Thyroid gland (tissue), 4 donors: ENCODE results near the gene TSKU. TPM values are rescaled to one million over a fixed set of nuclear protein-coding genes. Genes with fewer than 3 reads are reported as not detected.

Source experiments
- DNase-seq, 2 donors: peaks; one replicate each; pipeline ENCODE4 v3.0.0-alpha.2; 2019
- H3K27ac ChIP-seq, 3 donors: fragments of 200-600 bp; sonication (generic); 1 replicate in 2 of 3; 2 replicates in 1 of 3; pipeline ENCODE4 v1.5.1; 2016 to 2019; ENCODE audit warnings: mild to moderate bottlenecking in 1 of 3, moderate library complexity in 1 of 3
- H3K27me3 ChIP-seq: fragments of 200-600 bp; sonication (generic); one replicate; pipeline ENCODE4 v1.5.1; 2019
- H3K36me3 ChIP-seq, 2 donors: fragments of 200-600 bp; sonication (generic); one replicate each; pipeline ENCODE4 v1.5.1; 2016 to 2019
- H3K4me1 ChIP-seq, 2 donors: fragments of 200-600 bp; sonication (generic); one replicate each; pipeline ENCODE4 v1.5.1; 2017 to 2019
- H3K4me3 ChIP-seq, 3 donors: fragments of 200-600 bp; sonication (generic); replicated peaks in 1 of 3; 1 replicate in 2 of 3; 2 replicates in 1 of 3; pipeline ENCODE4 v1.5.1; 2016; ENCODE audit warnings: mild to moderate bottlenecking in 1 of 3
- H3K9me3 ChIP-seq: fragments of 200-600 bp; sonication (generic); one replicate; pipeline ENCODE4 v1.5.1; 2017
- POLR2A ChIP-seq, 2 donors: fragments of 450-650 bp; IDR thresholded peaks; one replicate each; pipeline ENCODE4 v1.6.1; 2017; ENCODE audit warnings: antibody characterized with exemption in 2 of 2, mild to moderate bottlenecking in 2 of 2, moderate library complexity in 1 of 2
- WGBS, 2 donors: methylation state at CpG; one replicate each; pipeline ENCODE4 v1.1.5; 2017; 5-methylcytosine and 5-hydroxymethylcytosine counted together
- intact Hi-C: fragments of 100-400 bp; cut with DNase I; formaldehyde crosslinking; loops from one replicate; pipeline ENCODE4 v1.15.1; 2023
- total RNA-seq, 4 donors: library from RNA; depleted of rRNA; stranded (reverse); fragments of >200 nt; gene quantifications; one replicate each; pipeline ENCODE4 v1.2.3, GENCODE V29; 2016
- TF ChIP-seq, protein P1 (sequence below), 6 experiments: fragments of 200-600 bp in 3 of 6; fragments of 450-650 bp in 3 of 6; sonication (generic) in 3 of 6; IDR thresholded peaks; one replicate each; pipeline ENCODE4 v1.5.1; 2016 to 2019; ENCODE audit warnings: antibody characterized with exemption in 6 of 6, mild to moderate bottlenecking in 2 of 6, inconsistent platforms in 1 of 6, moderate library complexity in 1 of 6

Gene TSKU
- total RNA-seq, 4 donors from 2014 or later = 95.6 to 152 (median 99.2) TPM

DNA sequence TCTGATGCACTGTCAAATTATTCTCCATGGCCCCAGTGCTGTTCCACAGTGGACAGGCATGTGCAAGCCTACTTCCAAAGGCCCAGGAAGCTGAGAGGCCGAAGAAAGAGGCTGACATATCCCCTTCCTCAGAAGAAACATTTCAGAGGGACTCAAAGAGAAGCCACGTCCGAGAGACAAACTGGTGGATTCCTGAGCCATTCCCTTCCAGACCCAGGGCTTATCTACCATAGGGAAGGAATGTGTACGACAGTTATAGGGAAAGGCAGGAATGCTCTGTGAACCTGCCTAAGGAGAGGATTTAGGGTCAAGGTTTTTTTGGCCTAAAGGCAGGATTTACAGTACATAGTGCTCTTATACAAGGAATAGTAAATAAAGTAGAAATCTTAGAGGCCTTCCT, 46.9 kb upstream of the TSKU start:
- 97% methylated on average over 4 of the region's 4 CpGs for WGBS, 2 donors
- Histone ChIP-seq H3K27ac (no peak overlapping the region), H3K27me3 (no peaks in the 10 kb centered on the region), H3K9me3 (no peaks in the 10 kb centered on the region), H3K4me1 (peaks cover 0 to 6% of the 10 kb centered on the region in 2 donors), H3K4me3 (no peak overlapping the region), H3K36me3 (no peaks in the 10 kb centered on the region)
- DNase-seq = no peak
- no peak for TF ChIP-seq POLR2A (IDR thresholded peaks at IDR 0.05)
- TF ChIP-seq, protein P1, sequence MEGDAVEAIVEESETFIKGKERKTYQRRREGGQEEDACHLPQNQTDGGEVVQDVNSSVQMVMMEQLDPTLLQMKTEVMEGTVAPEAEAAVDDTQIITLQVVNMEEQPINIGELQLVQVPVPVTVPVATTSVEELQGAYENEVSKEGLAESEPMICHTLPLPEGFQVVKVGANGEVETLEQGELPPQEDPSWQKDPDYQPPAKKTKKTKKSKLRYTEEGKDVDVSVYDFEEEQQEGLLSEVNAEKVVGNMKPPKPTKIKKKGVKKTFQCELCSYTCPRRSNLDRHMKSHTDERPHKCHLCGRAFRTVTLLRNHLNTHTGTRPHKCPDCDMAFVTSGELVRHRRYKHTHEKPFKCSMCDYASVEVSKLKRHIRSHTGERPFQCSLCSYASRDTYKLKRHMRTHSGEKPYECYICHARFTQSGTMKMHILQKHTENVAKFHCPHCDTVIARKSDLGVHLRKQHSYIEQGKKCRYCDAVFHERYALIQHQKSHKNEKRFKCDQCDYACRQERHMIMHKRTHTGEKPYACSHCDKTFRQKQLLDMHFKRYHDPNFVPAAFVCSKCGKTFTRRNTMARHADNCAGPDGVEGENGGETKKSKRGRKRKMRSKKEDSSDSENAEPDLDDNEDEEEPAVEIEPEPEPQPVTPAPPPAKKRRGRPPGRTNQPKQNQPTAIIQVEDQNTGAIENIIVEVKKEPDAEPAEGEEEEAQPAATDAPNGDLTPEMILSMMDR (IDR thresholded peaks at IDR 0.05) = no peak
- intact Hi-C loops = loop anchor here (5.0 kb wide), 1 partner anchor 356 kb away; no protein-coding TSS in a partner anchor

DNA sequence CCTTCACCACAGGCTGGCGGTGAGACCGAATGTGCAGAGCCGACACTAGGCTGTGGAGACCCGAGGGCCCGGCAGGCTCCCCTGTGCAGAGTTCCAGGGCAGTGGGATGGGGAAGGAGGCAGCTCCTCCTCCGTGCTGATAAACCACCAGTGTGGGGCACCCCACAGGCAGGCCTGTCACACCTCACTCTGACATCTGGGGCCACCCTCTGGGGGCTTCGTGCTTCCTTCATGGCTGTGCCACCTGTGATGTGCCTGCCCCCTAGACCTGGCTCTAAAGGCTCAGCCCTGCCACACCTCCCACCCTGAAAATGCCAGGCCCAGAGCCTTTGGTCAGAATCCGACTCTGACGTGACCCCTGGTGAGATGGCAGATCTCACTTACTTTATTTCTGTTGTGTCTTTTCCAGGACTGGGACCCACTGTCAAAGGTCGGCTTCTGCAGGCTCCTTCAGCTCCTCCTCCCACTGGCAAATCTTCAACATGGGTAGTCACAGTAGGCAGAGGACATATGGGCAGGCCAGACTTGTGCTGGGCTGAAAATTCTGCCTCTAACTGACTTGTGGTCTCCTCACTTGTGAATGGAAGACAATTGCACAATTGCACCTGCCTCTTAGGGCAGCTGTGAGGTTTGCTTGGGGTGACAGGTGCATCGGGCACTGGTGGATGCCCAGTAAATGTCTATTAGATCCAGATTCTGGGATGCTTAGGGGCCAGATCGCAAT, 46.2 kb upstream of the TSKU start:
- 91 to 95% methylated on average over 9 of the region's 12 CpGs for WGBS, 2 donors
- intact Hi-C loops = loop anchor here (5.0 kb wide), 1 partner anchor 355 kb away; no protein-coding TSS in a partner anchor
- Histone ChIP-seq H3K9me3 (no peaks in the 10 kb centered on the region), H3K36me3 (no peaks in the 10 kb centered on the region), H3K27ac (no peak overlapping the region), H3K4me3 (no peak overlapping the region), H3K27me3 (no peaks in the 10 kb centered on the region), H3K4me1 (peaks cover 0 to 6% of the 10 kb centered on the region in 2 donors)
- TF ChIP-seq POLR2A (IDR thresholded peaks at IDR 0.05) = no peak
- TF ChIP-seq, protein P1 (IDR thresholded peaks at IDR 0.05) = no peak
- no peak for DNase-seq

DNA sequence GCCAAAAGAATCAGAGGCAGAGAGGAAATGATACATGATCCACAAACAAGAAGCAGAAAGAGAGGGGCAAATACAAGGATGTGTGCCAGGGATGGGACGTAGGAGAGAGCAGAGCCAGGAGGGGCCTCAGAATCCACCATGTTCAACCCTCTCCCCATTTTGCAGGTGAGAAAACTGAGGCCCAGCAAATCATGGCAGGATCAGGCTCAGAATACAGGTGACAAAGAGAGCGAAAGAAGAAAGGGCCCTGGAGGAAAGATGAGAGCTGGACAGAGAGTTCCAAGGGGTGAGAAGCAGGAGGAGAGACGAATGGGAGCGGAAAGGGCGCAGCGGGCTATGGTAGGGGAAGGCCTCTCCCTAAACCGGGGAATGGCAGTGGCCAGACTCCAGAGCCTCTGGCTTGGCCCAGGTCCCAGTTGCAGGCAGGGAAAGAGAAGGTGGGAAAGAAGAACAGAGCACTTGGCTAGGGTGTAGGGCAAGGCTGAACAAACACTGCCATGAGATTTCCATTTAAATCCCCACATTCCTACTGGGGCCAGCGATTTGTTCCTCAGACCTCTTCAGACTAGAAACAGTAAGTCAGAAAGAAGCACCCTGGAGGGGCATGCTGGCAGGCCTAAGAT, 44.4 kb upstream of the TSKU start:
- Histone ChIP-seq H3K4me3 (no peak overlapping the region), H3K9me3 (no peaks in the 10 kb centered on the region), H3K36me3 (no peaks in the 10 kb centered on the region), H3K27ac (no peak overlapping the region), H3K4me1 (peaks cover 0 to 6% of the 10 kb centered on the region in 2 donors), H3K27me3 (no peaks in the 10 kb centered on the region)
- WGBS, 2 donors = 74 to 75% methylated on average over 8 of the region's 8 CpGs
- intact Hi-C loops = loop anchor here (5.0 kb wide), 1 partner anchor 354 kb away; no protein-coding TSS in a partner anchor
- peak; percentile 20 to 28 for DNase-seq
- TF ChIP-seq POLR2A (IDR thresholded peaks at IDR 0.05) = no peak
- TF ChIP-seq, protein P1 (IDR thresholded peaks at IDR 0.05) = no peak

DNA sequence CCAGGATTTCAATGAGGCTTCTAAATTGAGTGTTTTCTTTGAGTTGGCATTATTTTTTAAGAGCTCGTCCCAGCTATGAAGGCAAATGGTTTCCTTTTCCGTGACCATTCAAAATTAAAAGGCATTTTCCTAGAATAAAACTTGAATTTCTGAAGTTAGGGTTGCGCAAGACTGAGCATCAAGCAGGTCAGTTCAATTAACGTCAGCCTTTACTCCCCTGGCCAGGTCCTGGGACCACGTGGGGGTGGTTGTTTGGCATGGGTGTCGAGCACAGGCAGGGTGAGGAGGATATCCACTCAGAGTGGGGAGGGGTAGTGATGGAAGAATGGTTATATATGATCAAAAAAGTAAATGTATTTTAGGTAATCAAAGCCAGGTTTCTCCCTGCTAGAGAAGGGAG, 43.4 kb upstream of the TSKU start:
- Histone ChIP-seq H3K9me3 (no peaks in the 10 kb centered on the region), H3K36me3 (no peaks in the 10 kb centered on the region), H3K27ac (no peak overlapping the region), H3K27me3 (no peaks in the 10 kb centered on the region), H3K4me1 (peaks cover 0 to 6% of the 10 kb centered on the region in 2 donors), H3K4me3 (no peak overlapping the region)
- no peak for DNase-seq
- TF ChIP-seq, protein P1 (IDR thresholded peaks at IDR 0.05) = no peak
- TF ChIP-seq POLR2A (IDR thresholded peaks at IDR 0.05) = no peak
- 59 to 64% methylated on average over 6 of the region's 6 CpGs for WGBS, 2 donors
- intact Hi-C loops = loop anchor here (5.0 kb wide), 1 partner anchor 353 kb away; no protein-coding TSS in a partner anchor

DNA sequence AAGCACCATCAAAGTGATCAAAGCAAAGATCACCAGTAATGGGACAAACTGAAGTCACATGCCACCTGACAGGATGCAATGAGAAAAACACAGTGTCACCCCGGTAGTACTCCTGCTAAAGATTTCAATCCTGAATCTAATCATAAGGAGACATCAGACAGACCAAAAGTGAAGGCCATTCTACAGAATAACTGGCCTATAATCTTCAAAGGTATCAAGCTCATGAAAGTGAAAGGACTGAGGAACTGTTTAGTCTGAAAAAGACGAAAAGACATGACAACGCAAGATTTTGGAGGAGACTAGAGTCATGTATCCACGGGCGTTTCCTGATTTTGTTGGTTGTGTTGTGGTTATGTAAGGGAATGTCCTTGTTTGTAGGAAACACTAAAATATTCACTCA, 42.4 kb upstream of the TSKU start:
- no peak overlapping the region for H3K27ac ChIP-seq

More for the DNA sequence above, 42.4 kb upstream of the TSKU start:
- H3K36me3 ChIP-seq = no peaks in the 10 kb centered on the region
- 82 to 85% methylated on average over 5 of the region's 5 CpGs for WGBS, 2 donors
- intact Hi-C loops = no loop called here
- H3K27me3 ChIP-seq = no peaks in the 10 kb centered on the region
- peaks cover 0 to 6% of the 10 kb centered on the region in 2 donors for H3K4me1 ChIP-seq
- no peaks in the 10 kb centered on the region for H3K9me3 ChIP-seq
- no peak for DNase-seq
- no peak overlapping the region for H3K4me3 ChIP-seq
- no peak for TF ChIP-seq POLR2A (IDR thresholded peaks at IDR 0.05)
